Activated naive CD4-positive, alpha-beta T cell treated with anti-CD3 and anti-CD28 coated beads, Interleukin-2, amount 50 U/mL, for 24 hours (primary cell): ENCODE measurements around the gene CANT1.
A peak's percentile ranks its signal among the peaks of the same experiment; 100 is the strongest.

ENCODE experiments used
- H3K27ac Mint-ChIP-seq: one replicate; pipeline ENCODE4 v1.8.0; 2021; ENCODE audit warnings: mild to moderate bottlenecking, mixed read lengths
- H3K27me3 Mint-ChIP-seq: one replicate; pipeline ENCODE4 v1.8.0; 2021; ENCODE audit warnings: mixed read lengths
- H3K36me3 Mint-ChIP-seq: one replicate; pipeline ENCODE4 v1.8.0; 2021; ENCODE audit warnings: mixed read lengths
- H3K4me1 Mint-ChIP-seq: one replicate; pipeline ENCODE4 v1.8.0; 2021; ENCODE audit warnings: mixed read lengths
- H3K4me3 Mint-ChIP-seq: one replicate; pipeline ENCODE4 v1.8.0; 2021; ENCODE audit warnings: mild to moderate bottlenecking, mixed read lengths
- H3K9me3 Mint-ChIP-seq: one replicate; pipeline ENCODE4 v1.8.0; 2021; ENCODE audit warnings: mixed read lengths

CANT1 gene

DNA sequence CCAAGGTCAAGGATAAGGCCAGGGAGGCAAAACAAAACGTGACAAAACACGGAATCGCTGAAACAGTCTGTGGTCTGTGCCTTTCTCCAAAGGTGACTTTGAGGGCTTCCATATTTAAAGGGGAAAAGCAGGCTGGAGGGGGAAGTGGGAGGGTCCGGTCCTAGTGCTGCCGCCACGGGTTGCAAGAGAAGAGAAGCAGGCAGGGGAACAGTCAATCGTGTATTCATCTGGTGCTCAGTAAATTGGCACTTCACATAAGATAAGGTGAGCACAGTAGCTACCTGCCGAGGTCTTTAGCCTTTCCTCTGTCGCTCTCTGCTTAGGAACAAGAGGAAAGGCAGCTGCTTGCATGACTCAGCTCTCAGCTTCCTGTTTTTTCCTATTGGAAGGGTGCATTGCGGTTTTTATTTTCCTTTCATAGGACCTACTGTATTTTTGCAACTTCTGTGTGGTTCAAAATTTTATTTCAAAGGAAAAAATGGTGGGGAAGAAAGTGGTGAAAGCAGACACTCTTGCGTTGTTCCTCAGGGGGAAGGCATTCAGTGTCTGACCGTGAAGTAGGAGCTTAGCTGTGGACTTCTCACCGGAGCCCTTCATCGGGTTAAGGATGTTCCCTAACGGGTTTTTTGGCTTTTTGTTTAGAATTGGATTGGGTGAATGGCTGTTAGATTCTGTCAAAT lies 22.8 kb downstream of the CANT1 start:
- Mint-ChIP-seq H3K4me3 (peak overlapping the region; percentile 73), H3K4me1 (peaks cover 15% of the 10 kb centered on the region), H3K27me3 (no peaks in the 10 kb centered on the region), H3K27ac (no peak overlapping the region), H3K36me3 (no peaks in the 10 kb centered on the region), H3K9me3 (no peaks in the 10 kb centered on the region)

DNA sequence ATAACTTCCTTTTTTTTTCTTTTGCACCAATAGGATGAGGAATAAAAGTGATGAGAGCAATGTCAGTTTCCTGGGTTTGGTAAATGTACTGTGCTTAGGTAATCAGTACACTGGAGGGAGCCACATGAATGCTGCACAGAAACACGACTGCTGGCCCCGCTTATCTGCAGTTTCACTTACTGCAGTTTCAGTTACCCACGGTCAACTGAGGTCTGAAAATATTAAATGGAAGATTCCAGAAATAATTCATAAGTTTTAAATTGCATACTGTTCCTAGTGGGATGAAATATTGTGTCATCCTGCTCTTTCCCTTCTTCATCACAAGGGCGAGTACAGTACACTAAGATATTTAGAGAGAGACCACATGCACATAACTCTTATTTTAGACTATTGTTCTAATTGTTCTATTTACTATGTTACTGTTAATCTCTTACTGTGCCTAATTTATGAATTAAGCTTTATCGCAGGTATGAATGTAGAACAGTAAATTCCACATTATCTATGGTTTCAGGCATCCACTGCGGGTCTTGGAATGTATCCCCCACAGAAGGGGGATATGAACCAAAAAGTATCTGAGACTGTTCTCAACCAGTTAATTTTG lies 23.4 kb downstream of the CANT1 start:
- Mint-ChIP-seq H3K27me3 (no peaks in the 10 kb centered on the region), H3K27ac (no peak overlapping the region), H3K4me3 (peak overlapping the region; percentile 73), H3K36me3 (no peaks in the 10 kb centered on the region), H3K9me3 (no peaks in the 10 kb centered on the region), H3K4me1 (peaks cover 15% of the 10 kb centered on the region)

DNA sequence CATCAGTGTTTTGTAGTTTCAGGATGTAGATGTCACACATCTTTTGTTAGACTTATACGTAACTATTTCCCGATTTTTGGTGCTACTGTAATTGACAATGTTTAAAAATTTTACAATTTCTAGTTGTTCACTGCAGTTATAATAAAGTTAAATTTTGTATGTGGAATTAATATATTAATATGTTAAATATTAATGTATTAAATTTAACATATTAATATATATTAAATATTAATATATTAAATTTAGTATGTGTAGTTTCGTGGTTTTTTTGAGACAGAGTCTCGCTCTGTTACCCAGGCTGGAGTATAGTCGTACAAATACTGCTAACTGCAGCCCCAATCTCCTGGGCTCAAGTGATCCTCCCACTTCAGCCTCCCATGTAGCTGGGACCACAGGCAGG lies 24.2 kb downstream of the CANT1 start:
- Mint-ChIP-seq H3K4me3 (no peak overlapping the region), H3K4me1 (peaks cover 15% of the 10 kb centered on the region), H3K9me3 (no peaks in the 10 kb centered on the region), H3K27me3 (no peaks in the 10 kb centered on the region), H3K36me3 (no peaks in the 10 kb centered on the region), H3K27ac (no peak overlapping the region)

DNA sequence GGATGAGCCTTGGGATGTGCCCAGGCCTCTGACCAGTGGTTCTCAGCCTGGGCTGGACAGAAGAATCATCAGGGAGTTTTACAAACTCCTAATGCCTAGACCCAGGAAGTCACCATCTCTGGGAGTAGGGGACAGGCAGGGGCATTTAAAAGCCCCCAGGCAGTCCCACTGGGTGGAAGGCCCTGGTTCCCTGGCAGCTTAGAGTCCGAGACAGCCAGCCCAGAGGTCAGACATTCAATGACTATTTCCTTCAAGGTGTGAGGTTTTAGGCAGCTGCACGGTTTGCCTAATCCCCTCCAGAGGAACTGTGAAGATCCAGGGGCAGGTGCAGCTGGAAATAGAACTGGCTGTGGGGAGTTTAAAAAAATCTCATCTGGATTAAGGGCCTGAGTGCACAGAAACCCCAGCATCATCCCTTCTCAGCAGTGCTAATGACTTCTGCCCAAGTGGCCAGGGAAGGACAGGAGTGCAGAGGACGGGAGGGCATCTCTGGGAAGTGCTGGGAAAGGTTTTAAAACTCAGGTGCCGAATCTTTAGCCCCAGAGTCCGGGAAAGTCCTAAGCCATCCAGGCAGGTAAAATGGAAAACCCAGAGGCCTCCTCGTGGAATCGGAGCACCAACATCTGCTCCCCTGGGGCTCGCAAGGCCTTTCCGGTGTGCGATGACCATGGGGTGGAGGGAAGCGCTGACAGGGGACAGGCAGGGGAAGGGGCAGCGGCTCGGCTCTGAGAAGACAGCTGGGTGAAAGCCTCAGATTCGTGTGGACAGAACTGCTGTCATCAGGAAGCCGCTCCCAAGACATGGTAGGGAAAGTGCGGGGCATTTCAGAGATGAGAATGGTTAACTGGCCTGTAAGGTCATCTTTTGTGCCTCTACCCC lies 28.3 kb downstream of the CANT1 start:
- H3K9me3 Mint-ChIP-seq, result no peaks in the 10 kb centered on the region
- H3K27ac Mint-ChIP-seq, result no peak overlapping the region
- no peaks in the 10 kb centered on the region for H3K36me3 Mint-ChIP-seq
- H3K4me3 Mint-ChIP-seq, result no peak overlapping the region
- H3K27me3 Mint-ChIP-seq, result no peaks in the 10 kb centered on the region
- H3K4me1 Mint-ChIP-seq, result peaks cover 27% of the 10 kb centered on the region

DNA sequence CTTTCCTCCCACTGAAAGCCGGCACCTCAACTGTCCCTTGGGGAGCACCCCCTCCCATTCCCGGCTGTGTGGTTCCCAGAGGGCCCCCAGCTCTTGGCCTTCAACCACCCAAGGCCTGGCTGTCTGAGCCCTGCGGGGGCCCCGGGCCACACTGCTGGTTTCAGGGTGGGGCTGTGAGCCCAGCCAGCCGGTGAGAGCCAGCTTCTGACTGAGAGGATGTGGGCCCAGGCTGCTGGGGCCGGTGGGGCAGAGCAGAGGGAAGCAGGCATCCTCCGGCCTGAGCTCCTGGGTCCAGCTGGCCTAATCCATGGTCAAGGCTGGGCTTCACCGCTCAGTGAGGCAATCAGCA lies 29.0 kb downstream of the CANT1 start:
- Mint-ChIP-seq H3K27ac (no peak overlapping the region), H3K4me3 (peak overlapping the region; percentile 23), H3K27me3 (no peaks in the 10 kb centered on the region), H3K4me1 (peaks cover 26% of the 10 kb centered on the region), H3K9me3 (no peaks in the 10 kb centered on the region), H3K36me3 (no peaks in the 10 kb centered on the region)

DNA sequence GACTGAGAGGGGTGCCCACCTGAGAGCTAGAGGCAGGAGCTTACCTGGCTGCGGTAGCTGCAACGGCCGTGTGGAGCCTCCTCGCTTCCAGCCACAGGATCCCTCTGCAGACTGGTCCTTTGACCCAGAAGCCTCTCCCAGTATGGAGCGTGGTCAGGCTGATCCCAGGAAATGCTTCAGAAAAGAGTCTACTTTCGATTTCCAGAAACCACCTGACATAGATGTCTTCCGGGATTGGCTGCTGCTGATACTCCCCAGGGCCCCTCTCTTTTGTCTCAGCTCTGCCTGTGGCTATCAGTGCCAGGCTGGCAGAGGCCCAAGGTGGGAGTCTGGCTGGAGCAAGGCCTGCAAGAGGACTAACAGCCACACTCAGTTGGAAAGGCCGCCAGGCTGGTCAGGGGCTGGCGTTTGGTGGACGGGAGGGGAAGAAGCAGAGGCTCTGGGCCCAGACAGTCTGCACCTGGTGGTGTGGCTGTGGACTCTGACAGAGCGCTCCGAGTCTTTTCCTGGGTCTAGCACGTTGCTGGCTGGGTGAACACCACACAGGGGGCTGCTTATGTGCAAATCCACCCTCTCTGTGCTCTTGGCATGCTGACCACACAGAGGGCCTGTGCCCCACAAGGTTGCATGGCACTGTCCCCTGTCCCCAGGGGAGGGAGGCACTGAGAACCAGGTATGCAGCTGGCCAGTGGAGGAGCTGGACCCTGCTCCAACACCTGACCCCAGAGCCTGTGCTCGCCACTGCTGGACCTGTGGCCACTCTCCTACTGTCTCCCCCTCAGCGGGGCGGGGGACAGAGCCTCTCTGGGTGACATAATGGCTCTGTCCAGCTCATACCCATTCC lies 29.6 kb downstream of the CANT1 start, which contains the start of gene LGALS3BP:
LGALS3BP (minus strand) TSS at position 144 of the 844 bp plus-strand sequence. CDS start 2,732 bp downstream, outside the sequence.
- H3K9me3 Mint-ChIP-seq, result no peaks in the 10 kb centered on the region
- H3K27ac Mint-ChIP-seq, result peak within 1 kb of the TSS; percentile 87
- H3K36me3 Mint-ChIP-seq, result no peaks in the 10 kb centered on the region
- peaks cover 26% of the 10 kb centered on the region for H3K4me1 Mint-ChIP-seq
- H3K27me3 Mint-ChIP-seq, result no peaks in the 10 kb centered on the region
- H3K4me3 Mint-ChIP-seq, result peak within 1 kb of the TSS; percentile 79

DNA sequence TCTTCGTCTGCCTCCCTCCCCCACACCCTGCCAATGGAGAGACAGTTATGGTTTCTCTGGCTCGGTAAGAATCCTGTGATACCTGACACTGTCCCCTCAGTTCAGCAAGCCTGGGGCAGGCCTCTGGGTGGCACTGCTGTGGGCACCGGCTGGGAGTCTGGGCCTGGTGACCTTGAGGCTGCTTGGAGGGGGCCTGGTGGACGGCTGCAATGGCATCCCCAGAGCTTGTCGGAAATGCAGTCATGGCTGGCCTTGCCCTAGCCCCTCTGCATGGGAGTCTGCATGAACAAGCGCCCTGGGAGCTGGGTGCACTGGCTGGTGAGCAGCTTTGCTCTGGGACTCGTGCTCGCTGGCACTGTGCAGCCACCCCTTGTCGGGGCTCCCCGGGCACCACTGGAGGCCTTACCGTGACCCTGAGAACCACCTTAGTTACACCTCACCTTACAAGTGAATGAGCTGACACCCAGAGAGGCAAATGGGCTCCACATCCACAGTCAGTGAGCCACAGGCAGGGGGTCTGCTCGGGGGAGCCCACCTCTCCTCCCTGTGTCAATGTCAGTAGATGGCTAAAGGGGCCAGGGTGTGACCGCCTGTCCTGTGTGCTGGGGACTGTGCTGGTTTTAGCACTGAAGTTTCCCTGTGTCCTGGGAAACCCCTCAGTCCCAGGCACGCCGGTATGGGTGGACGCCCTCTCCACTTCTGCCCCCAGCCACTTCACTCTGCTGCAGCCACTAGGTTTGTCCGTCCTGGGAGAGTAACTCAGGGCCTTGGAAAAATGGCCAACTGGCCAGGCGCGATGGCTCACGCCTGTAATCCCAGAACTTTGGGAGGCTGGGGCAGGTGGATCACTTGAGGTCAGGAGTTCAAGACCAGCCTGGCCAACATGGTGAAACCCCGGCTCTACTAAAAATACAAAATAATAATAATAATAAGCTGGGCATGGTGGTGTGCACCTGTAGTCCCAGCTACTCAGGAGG lies 31.3 kb downstream of the CANT1 start:
- peaks cover 26% of the 10 kb centered on the region for H3K4me1 Mint-ChIP-seq
- peak overlapping the region; percentile 79 for H3K4me3 Mint-ChIP-seq
- peak overlapping the region; percentile 74 for H3K27ac Mint-ChIP-seq
- no peaks in the 10 kb centered on the region for H3K27me3 Mint-ChIP-seq
- no peaks in the 10 kb centered on the region for H3K9me3 Mint-ChIP-seq
- no peaks in the 10 kb centered on the region for H3K36me3 Mint-ChIP-seq

DNA sequence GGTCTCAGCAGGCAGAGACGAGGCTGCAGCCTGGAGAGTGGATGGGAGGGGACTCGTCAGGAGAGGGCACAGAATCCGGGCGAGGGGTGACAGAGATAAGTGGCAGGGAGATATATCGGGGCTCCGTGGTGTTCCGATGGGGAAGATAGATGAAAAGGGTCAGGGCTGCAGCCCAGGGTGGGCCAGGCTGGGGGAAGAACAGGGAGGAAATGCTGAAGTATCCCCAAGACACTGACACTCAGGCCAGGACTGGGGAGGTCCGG lies 32.0 kb downstream of the CANT1 start:
- Mint-ChIP-seq H3K36me3 (no peaks in the 10 kb centered on the region), H3K4me3 (peak overlapping the region; percentile 68), H3K9me3 (no peaks in the 10 kb centered on the region), H3K27ac (no peak overlapping the region), H3K27me3 (no peaks in the 10 kb centered on the region), H3K4me1 (peaks cover 26% of the 10 kb centered on the region)

DNA sequence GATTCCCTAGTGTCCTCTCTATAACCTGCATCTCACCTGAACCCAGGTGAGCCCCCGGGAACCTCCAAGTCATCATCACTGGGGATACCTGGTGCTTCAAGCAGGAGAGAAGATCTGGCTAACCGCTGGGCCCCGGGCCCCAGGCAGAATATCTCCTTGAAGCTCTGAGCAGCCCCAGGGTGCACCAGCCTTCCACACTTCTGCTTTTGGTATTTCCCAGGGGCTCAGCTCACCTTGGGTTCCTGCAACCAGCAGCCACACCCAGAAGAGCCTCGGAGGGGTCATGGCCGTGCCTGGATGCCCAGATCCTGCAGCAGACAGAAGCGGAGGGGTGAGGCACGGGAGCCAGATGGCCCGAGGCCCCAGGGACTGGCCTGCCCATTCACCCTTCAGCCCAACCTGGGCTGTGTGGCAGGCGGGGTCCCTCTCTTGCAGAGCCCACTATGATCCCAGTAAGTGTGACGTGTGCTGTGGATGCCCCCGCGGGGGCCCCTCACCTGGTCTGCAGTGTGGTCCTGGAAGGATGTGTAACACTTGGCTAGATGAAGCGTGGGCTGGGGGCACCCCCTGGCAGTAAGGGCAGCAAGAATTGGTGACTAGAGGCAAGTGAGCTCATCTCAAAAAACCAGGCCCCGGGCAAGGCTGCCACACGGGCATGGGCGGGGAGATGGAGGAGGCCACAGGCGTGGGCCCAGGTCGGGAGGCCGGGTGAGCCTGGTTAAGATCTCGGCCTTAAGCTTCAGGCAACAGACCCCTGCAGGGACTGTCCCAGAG lies 32.5 kb downstream of the CANT1 start:
- Mint-ChIP-seq H3K4me3 (peak overlapping the region; percentile 68), H3K4me1 (peaks cover 26% of the 10 kb centered on the region), H3K27me3 (no peaks in the 10 kb centered on the region), H3K36me3 (no peaks in the 10 kb centered on the region), H3K9me3 (no peaks in the 10 kb centered on the region), H3K27ac (no peak overlapping the region)

DNA sequence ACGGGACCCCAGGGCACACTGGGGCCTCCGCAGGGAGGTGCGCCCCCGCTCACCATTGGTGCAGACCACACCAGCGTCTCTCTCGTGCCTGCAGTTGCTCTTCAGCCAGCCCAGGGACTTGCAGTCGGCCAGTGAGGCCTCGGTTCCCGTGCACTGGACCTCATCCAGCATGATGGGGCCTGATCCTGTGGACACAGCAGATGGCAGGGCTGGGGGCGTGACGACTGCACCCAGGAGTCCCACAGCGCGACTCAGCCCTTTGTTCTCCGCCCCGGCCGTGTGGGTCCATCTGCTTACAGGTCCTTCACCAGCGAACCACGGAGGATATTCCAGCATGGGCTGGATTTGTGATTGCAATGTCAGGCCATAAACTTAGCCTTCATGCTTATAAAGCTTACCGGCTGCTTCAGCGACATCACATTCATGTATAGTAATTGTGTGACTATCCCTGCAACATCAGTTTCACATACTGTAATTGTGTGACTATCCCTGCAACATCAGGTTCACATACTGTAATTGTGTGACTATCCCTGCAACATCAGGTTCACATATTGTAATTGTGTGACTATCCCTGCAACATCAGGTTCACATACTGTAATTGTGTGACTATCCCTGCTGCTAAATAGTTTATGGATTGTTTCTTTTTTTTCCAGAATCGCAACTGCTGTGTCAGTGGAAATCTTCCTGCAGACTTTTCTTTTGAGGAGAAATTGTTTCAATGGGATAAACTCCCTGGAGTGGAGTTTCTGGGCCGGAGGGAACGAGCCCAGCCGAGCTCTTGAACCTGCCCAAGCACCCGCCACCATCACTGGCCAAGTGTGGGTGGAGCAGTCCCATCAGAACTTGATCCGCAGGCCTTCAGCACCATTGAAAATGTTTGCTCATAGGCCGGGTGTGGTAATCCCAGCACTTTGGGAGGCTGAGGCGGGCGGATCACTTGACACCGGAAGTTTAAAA lies 34.7 kb downstream of the CANT1 start:
- peaks cover 38% of the 10 kb centered on the region for H3K4me1 Mint-ChIP-seq
- no peak overlapping the region for H3K4me3 Mint-ChIP-seq
- peaks cover 1% of the 10 kb centered on the region for H3K36me3 Mint-ChIP-seq
- no peaks in the 10 kb centered on the region for H3K27me3 Mint-ChIP-seq
- no peak overlapping the region for H3K27ac Mint-ChIP-seq
- H3K9me3 Mint-ChIP-seq, result no peaks in the 10 kb centered on the region

DNA sequence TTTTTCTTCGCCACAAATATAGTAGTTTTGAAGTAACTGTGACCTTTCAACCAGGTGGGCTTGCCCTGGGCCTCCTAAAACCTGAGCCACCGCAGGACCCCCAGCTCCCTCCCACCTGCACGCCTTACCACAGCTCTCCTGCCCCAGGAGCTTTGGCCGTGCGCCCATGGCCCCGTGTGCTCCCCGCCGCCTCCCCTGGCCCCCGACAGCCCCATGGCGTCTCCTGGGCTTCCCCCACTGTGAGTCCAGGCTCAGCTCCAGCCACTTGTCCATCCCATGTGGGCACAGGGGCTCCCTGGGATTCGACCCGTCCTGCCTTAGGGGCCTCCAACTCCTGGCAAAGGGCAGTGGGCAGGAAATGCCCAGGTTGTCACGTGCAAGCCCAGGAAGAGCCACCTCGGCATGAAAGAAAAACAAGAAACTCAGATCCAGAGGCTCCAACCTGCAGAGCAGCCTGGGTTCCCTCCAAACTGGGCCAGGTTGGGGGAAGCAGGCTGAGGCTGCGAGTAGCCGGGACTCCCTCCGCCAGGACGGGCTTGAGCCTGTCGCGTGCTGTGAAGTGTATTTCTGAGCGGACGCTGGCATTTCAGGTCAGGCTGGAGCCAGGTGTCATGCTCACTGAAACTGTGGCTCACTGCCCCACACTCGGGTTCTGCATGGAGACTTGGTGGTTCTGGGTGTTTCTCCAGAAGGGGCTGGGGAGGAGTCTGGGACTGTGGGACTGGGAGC lies 35.6 kb downstream of the CANT1 start:
- no peak overlapping the region for H3K4me3 Mint-ChIP-seq
- peaks cover 1% of the 10 kb centered on the region for H3K36me3 Mint-ChIP-seq
- no peaks in the 10 kb centered on the region for H3K9me3 Mint-ChIP-seq
- H3K27me3 Mint-ChIP-seq, result no peaks in the 10 kb centered on the region
- peaks cover 35% of the 10 kb centered on the region for H3K4me1 Mint-ChIP-seq
- H3K27ac Mint-ChIP-seq, result no peak overlapping the region

DNA sequence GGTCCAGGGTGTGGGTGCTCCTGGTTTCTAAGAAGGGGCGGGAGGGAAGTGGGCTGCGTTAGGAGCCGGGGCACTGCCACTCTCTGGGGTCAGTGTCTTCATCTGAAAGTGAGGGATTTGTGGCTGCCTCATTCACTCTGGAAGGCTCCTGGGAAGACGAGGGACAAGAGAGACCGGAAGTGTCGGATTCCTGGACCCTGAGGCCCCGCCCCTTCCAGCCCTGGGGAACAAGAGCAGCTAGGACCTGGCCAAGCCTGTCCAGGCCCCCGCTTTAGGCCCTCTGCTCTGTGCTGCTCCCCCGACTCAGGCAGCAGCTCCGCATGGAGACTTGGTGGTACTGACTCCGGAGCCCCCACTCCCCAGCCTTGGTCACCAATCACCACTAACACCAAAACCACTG lies 36.4 kb downstream of the CANT1 start:
- no peak overlapping the region for H3K27ac Mint-ChIP-seq
- no peaks in the 10 kb centered on the region for H3K27me3 Mint-ChIP-seq
- H3K4me1 Mint-ChIP-seq, result peaks cover 33% of the 10 kb centered on the region
- no peaks in the 10 kb centered on the region for H3K9me3 Mint-ChIP-seq
- H3K4me3 Mint-ChIP-seq, result no peak overlapping the region
- H3K36me3 Mint-ChIP-seq, result peaks cover 1% of the 10 kb centered on the region
